NCI-H128 (cell line): ENCODE results near the gene TLR9.
"Not testable (repeated sequence)": the region's sequence is repeated elsewhere in the genome, so short reads cannot be mapped to it uniquely, and the experiment has no call there.

Source experiments
- DNase-seq: peaks from one replicate; lab custom pipeline; 2025; ENCODE audit not compliant: unreplicated experiment; lab: John Stamatoyannopoulos, UW

The TLR9 gene

DNA sequence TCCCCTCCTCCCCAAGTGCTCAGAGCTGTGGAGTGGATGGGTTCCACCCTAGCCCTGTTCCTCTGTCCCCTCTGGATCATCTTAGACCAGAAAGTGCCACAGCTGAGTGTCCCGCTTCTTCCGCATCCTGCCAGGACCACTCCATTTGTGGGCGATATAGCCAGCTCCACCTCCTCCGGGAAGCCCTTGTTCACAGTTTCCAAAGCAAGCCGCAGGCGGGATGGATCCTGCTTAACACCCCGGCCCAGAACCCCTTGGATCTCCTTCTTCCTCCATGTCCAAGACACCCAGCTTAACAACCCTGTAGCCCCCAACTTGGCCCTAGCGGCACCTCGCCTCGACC, 28.0 kb downstream of the TLR9 start:
- no peak for DNase-seq

DNA sequence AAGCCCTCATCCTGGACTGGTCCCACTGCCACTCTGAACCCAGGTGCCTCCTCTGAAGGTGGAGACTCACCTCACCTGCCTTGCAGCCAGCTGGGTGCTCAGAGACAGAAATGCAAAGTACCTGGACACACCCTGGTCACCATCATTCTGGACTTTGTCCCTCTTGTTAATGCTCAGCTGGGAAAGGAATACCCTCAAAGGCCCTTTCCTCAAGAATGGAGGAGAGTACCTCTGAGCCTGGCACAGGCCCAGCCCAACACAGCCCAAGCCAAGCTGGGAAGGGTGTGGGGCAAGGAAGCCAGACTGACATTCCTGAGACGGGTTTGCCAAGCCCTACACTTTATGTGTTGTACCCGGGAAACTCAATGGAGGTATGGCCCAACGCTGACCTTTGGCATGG, 28.5 kb downstream of the TLR9 start:
- no peak for DNase-seq

DNA sequence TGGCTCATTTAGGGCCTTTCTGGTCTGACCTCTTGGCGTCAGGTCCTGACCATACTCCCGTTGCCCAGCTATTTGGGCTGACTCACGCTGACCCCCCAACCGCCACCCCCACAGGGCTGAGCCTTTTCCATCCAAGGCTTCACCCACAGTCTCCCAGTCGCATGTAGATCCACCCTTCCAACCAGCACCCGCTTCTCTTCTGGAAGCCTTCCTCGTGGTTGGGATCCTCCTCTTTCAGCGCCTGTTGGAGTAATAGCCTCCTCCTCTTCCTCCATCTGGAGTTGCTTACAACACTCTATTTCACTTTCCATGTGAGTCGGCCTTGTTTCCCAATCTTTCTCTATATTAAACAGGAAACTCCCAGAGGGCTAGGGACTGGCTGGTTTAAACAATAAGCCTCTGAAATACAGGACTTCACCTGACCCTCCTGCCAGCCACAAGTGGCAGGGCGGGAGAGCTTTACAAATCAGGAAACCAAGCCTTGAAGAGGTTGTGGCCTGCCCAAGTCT, 29.6 kb downstream of the TLR9 start:
- DNase-seq: no peak

DNA sequence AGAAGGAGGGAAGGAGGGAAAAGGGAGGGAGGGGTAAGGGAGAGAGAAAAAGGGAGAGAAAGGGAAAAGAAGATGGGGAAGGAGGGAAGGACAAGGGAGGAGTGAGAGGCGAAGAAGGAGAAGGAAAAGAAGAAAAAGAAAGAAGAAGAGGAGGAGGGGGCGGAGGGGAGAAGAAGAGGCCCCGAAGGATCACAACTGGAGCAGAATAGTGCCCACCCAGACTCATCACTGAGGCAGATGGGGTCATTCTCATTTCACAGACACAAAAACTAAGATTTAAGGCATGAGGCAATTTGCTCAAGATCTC, 30.2 kb downstream of the TLR9 start:
- no peak for DNase-seq

DNA sequence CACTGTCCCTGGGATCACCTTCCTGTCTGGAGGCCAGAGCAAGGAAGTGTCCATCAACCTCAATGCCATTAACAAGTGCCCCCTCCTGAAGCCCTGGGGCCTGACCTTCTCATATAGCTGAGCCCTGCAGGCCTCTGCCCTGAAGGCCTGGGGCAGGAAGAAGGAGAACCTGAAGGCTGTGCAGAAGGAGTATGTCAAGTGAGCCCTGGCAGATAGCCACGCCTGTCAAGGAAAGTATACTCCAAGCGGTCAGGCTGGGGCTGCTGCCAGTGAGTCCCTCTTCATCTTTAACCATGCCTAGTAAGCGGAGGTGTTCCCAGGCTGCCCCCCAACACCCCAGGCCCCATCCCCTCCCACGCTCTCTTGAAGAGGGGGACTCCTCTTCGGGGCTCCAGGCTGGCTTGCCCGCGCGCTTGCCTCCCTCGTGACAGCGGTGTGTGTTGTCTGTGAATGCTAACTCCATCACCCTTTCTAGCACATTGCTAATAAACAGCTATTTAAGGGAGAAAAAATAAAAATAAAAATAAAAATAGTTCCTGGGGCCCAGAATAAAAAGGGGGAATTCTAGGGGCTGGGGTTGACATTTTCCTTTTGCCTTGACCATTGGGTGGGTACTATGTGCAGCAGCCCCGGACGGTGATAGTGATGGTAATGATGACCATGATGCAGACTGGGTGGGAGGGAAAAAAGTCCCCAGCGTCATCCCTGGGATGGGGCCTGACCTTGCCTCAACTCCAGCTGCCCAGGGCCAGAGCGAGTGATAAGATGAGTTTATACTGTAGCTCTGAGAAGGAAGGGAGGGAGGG, 30.8 kb downstream of the TLR9 start:
- no peak for DNase-seq

DNA sequence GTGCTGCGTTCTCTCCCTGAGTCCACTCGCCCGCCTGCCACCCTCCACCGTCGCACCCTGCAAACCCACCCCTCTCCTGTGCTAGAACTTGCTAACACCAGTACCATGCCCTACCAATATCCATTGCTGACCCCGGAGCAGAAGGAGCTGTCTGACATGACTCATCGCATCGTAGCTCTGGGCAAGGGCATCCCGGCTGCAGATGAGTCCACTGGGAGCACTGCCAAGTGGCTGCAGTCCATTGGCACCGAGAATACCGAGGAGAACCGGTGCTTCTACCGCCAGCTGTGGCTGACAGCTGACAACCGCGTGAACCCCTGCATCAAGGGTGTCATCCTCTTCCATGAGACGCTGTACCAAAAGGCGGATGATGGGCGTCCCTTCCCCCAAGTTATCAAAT, 32.4 kb downstream of the TLR9 start:
- DNase-seq: no peak

DNA sequence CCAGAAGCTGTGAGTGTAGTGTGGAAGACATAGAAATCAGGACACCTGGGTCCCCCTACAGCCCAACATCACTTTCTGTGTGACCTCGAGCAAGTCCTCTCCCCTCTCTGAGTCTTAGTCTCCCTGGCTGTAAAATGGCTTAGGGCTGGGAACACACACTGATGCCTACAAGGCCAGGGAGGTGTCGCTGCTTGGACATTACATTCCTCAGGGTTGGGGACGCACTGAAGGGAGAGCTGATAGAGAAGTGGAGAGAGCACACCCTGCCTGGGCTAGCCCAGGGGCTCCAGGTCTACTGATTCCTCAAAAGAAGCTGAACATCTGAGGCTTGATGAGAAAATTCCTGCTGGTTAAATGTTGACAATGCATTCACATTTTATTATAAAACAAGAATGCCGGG, 33.8 kb downstream of the TLR9 start:
- DNase-seq: no peak

DNA sequence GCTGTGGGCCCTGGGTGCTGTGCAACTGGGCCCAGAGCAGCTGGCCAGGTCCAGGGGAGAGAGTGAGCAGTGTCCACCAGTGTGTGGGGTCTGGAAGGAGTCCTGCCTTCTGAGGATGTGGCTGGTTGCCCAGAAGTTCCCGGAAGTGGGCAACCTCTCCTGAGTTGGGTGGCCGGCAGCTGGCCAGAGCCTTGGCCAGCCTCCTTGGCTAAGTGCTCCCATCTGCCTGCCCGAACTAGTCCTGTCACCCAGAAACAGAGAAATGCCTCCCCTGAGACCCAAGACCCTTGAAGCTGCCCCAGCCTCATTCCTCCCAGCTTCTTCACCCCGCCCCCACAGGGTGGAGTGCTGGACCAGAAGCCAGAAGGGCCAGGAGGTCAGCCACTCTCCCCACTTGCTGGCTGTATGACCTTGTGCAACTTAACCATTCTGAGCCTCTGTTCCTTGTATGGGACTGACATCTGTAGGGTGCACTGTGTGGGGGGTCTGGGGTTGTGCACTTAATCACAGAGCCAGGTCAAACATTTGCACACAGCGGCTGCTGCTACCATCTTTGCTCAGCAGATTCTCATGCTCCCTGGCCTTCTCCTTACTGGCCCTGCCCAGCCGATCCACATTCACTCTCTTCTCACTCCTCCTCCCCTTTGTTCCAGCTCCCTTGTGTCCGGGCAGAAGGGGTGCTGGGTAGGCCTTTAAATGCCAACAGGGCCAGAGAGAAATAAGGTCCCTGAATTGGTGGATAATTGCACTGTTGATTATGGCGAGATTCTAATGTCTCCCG, 35.0 kb downstream of the TLR9 start:
- no peak for DNase-seq

DNA sequence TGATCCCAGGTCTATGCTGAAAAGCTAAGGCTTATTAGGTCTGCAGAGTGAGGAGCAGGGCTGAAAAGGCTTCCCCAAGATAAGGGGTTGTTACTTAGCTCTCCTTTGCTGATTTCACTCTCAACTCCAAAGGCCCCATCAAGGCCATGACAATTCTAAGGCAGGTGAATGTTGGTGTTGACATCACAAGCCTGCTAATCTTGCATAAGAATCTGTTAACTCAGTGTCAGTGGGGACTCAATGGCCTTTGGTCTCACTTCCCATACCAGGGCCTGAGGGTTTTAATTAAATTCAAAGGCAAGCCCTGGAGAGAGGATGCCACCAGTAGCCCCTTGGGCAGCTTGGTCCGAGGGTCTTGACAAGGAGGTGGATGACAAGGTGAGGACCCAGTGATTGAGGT, 36.9 kb downstream of the TLR9 start:
- no peak for DNase-seq

DNA sequence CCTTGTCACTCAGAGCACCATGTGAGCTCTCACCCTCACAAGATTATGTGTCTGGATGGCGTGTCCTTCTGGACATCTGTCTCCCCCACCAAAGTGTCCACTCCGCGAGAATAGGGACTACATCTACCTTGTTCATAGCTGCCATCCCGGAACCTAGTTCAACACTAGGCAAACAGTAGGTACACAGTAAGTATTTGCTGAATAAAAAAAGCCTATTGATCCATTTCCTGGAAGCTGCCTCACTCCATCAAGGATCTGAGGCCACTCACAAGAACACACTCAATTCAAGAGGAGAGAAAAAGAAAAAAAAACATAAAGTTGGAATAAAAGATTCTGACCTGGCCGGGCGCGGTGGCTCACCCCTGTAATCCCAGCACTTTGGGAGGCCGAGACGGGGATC, 38.7 kb downstream of the TLR9 start:
- no peak for DNase-seq

DNA sequence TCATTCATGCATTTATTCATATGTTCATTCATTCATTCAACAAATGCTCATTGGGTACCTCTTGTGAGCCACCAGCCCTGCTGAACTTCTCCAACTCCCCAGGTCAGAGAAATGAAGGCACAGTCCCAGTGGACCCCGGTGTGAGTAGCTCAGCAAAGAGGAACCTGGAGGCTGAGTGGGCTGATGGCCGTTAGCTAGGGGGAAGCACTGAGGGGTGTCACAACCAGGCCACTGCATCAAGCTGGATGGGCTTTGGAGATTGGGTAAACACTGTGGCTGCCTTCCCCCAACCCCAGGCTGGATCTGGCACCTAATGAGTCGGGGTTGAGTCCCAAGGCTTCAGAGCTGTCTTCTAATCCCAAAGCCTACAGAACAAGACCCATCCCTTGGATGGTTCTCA, 39.6 kb downstream of the TLR9 start:
- DNase-seq: no peak

DNA sequence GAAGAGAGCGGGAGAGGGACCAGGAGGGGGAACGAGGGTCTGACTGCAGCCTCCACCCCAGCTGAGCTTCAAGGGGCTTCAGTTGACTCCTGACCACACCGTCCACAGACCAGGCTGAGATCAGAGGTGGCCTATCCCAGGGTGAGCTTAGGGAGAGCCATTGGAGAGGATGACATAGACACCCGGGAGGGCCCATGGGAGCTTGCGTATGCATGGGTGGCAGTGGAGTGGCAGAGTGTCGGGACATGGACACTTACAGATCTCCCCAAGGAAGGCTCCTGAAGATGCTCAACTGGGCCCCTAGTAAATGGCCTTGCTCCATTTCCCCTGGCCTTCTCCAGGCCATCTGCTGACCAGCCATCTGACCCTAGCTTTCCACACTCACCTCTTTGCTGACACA, 40.1 kb downstream of the TLR9 start:
- no peak for DNase-seq

DNA sequence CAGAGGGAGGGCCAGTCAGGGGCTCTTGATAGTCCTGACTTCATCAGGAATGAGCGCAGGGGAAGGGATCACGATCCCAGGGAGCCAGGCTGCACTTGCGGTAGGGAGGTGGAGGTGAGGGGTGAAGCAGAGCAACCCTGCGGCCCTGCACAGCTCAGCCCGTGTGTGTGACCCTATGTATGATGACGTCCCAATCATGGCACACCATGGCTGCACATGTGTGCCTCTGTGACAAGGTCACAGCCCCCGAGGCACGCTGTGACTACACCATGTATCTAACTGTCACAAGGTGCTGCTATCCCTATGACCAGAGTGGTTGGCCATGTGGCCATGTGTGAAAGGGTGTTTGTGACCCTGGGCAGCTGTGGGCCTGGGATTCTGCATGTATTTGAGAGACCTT, 40.8 kb downstream of the TLR9 start:
- no peak for DNase-seq

DNA sequence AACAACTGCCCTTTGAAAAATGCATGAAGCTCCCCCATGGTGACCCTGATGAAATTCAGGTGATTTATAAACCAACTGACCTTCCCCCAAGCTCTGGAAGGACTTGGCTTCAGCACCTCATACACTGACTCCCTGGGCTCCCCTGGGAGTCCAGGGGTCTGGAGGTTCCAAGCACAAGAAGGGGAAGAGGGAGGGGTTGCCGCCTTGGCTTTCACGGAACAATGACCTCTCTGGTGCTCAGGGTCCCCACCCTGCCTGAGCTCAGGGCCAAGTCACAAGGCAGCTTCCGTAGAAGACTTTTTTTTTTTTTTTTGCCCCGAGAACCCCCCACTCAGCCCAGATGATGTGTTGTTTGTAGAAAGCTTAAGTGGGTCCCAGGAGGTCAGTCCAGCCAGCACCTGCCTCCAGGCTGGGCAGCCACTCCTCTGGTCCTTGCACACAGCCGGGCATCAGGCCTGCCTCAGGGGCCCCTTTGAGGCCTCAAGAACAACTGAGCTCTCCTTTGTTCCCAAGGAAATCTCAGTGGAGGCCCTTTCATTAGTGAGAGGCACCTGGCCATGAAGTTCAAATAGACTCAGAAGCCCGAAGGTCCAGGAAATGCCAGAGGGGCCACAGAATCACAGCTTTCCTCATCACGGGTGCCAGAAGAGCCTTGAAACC, 41.5 kb downstream of the TLR9 start:
- no peak for DNase-seq

DNA sequence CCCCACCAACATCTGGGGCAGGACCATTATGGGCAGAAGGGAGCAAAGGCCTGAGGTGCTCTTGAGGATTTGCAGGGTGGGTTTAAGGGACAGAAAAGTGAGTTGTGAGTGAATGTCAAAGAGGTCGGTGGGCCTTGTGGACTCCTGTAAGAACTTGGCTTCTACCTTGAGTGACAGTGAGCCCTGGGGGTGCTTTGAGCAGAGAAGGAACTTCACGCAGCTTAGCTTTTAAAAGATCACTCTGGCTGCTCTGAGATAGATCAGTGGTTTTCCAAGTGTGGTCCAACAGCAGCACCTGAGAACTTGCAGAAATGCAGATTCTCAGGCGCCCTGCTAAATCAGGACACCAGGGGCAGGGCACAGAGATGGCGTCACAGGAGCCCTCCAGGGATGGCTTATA, 42.8 kb downstream of the TLR9 start:
- no peak for DNase-seq

DNA sequence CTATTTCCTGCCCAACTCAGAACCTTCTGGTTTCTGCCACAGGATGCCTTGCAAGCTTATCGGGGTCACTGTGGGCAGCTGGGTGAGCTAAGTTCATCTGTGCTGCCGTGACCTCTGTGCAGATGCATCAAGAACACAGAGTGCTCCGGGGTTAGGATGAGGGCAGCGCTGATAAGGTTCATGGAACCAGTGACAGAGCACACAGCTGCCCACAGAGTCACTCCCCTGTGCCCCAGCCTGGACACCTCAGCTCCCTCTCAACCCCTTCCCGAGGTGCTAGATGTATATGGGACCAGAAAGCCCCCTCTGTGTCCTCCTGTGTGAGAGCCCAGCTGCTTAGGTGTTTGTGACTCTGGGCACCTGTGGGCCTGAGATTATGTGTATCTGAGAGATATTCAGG, 43.2 kb downstream of the TLR9 start:
- DNase-seq: no peak

DNA sequence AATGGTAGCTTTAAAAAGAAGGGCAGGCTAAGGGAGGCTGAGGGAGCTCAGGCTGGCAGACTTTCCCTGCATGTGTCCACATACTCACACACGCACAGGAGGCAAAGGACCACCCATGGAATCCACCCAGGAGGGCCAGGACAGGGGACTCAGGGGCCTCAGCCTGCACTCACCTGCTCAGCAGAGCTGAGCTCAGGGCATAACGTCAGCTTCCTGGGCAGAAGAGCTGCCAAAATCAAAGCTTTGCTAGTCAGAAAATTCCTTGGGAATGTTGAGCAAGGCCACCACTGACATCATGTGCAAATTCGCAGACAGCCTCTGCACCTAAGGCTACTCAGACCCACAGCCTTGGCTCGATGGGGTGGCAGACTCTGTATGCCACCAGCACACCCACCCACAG, 43.9 kb downstream of the TLR9 start:
- DNase-seq: no peak

DNA sequence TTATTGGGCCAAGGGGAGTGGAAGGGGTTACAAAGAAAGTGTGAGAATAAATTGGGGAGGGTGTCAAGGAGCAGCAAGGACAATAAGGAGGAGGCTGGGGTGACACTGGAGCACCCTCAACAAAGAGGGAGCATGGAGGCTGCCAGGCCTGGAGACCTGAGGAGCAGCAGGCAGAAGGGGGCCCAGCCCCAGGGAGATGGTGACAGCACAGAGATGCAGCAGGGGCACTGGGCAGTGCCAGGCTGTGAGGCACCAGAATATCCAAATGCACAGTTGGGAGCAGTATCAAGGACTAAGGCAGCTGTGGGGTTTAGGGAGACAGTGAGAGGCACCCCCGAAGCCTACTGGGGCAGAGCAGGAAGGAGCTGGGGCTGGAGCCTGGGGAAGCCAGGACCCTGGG, 46.9 kb downstream of the TLR9 start:
- no peak for DNase-seq

DNA sequence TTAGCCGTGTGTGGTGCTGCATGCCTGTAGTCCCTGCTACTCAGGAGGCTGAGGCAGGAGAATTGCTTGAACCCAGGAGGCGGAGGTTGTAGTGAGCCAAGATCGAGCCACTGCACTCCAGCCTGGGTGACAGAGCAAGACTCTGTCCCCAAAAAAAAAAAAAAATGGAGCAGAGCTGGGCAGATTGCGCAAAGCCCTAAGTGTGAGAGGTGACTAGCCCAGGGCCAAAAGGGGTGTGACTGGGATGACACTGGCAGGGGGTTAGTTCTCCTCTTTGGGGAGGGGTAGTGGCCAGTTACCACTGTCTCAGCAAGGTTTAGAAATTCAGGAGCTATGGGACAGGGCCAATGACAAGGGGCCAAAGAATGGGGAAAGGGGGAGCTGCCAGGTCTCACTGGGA, 47.3 kb downstream of the TLR9 start:
- not testable (repeated sequence) for DNase-seq

DNA sequence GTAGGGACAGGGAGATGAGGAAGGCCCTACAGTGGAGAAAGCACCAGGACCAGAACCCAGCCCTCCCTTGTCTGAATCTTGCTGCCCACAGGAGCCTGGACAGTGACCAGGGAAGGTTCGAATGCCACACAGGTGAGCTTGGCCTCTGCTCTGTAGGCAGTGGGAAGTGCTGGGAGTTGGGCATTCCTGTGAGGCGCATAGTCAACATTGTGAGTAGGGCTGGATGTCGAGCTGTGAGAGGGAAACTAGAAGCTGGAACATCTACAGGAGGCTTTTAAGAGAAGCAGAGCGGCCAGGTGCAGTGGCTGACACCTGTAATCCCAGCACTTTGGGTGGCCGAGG, 47.8 kb downstream of the TLR9 start:
- DNase-seq: no peak

DNA sequence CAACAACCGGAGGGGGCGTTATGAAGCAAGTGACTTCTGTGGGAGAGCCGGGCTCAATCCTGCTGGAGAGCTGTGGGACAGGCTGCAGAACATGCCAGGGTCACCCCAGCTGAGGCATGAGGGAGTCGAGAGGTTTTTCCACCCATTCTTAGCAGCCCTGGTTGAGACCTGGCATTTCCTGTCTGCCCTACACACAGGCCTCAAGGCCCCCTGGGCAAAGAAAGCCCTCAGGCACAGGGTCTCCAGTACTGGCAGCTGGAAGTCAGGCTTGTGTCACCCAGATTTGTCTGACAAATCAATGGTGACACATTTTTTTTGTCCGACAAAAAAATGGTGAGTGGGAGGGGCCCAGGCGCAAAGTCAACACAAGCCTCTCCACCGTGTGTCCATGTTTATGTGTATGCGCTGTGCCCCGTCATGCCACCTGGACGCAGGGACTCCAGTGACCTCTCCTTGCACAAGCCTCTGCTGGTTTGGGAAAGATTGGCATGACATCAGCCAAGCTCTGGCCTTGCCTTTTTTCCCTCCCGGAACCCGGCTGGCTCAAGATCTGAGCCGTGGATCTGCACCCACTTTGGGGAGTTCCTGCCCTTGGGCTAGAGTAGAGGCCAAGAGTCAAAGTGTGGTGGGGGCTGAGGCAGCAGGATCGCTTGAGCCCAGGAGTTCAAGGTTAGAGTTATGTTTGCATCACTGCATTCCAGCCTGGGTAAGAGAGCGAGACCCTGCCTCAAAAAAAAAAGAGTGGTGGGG, 48.3 kb downstream of the TLR9 start:
- DNase-seq: no peak
